A673 (cell line): ENCODE data around the gene CAMK1D. TPM values are rescaled to one million over a fixed set of nuclear protein-coding genes. Genes with fewer than 3 reads are reported as not detected.
A peak's percentile ranks its signal among the peaks of the same experiment; 100 is the strongest.

Experiments used
- BruUV-seq: library from RNA; stranded (reverse); fragments of 400-500 nt; replicated peaks from 2 replicates; lab custom pipeline; 2021; lab: Mats Ljungman, UMichigan
- CTCF ChIA-PET: fragments of 300-600 bp; sonication (Branson Sonifier 250); formaldehyde crosslinking; loops from one replicate; lab custom pipeline; 2022; ENCODE audit warnings: antibody characterized with exemption; lab: Charles Lee
- POLR2A ChIA-PET: fragments of 300-600 bp; sonication (Branson Sonifier 250); formaldehyde crosslinking; loops from one replicate; lab custom pipeline; 2022; ENCODE audit warnings: antibody characterized with exemption; ENCODE audit not compliant: low non-redundant PET; lab: Charles Lee
- DNase-seq: peaks from one replicate; pipeline ENCODE4 v3.0.0-alpha.2; 2015; ENCODE audit warnings: low spot score
- H3K27ac ChIP-seq: fragments of 200-600 bp; sonication (generic); 2 replicates; pipeline ENCODE4 v1.5.1; 2016; ENCODE audit warnings: mixed run types, low read depth, mild to moderate bottlenecking, mixed read lengths, antibody characterized with exemption, low read length; ENCODE audit not compliant: poor library complexity, severe bottlenecking
- H3K27me3 ChIP-seq: fragments of 200-600 bp; sonication (generic); replicated peaks from 2 replicates; pipeline ENCODE4 v1.6.1; 2017; ENCODE audit warnings: mixed run types, low read depth, mild to moderate bottlenecking, mixed read lengths, antibody characterized with exemption, low read length; ENCODE audit not compliant: insufficient read depth, poor library complexity
- H3K36me3 ChIP-seq: fragments of 200-600 bp; sonication (generic); 2 replicates; pipeline ENCODE4 v1.6.1; 2016; ENCODE audit warnings: mixed run types, mild to moderate bottlenecking, mixed read lengths, antibody characterized with exemption, low read length; ENCODE audit not compliant: insufficient read depth, poor library complexity, severe bottlenecking
- H3K4me1 ChIP-seq: fragments of 200-600 bp; sonication (generic); 2 replicates; pipeline ENCODE4 v1.6.1; 2017; ENCODE audit warnings: mixed run types, mild to moderate bottlenecking, mixed read lengths, antibody characterized with exemption, low read length; ENCODE audit not compliant: insufficient read depth, poor library complexity, severe bottlenecking
- H3K4me3 ChIP-seq: fragments of 200-600 bp; sonication (generic); 2 replicates; pipeline ENCODE4 v1.5.1; 2016; ENCODE audit warnings: low read depth, mixed run types, mild to moderate bottlenecking, mixed read lengths, low read length; ENCODE audit not compliant: poor library complexity, severe bottlenecking
- H3K9me3 ChIP-seq: fragments of 200-600 bp; sonication (generic); 2 replicates; pipeline ENCODE4 v1.6.1; 2016; ENCODE audit warnings: mixed run types, low read depth, mild to moderate bottlenecking, mixed read lengths, antibody characterized with exemption, low read length; ENCODE audit not compliant: poor library complexity, severe bottlenecking
- CTCF ChIP-seq: fragments of 300-800, 200-600 bp; sonication (generic); conservative IDR thresholded peaks from 2 replicates; pipeline ENCODE4 v1.5.1; 2017; ENCODE audit warnings: low read depth, mild to moderate bottlenecking, antibody characterized with exemption, low read length, moderate library complexity, mixed read lengths
- EZH2 ChIP-seq: fragments of 200-600 bp; sonication (generic); IDR thresholded peaks from 2 replicates; pipeline ENCODE4 v1.6.1; 2017; ENCODE audit warnings: borderline replicate concordance, low read depth, mild to moderate bottlenecking, mixed read lengths, antibody characterized with exemption, low read length; ENCODE audit not compliant: poor library complexity, severe bottlenecking
- intact Hi-C: fragments of 100-400 bp; cut with micrococcal nuclease; formaldehyde crosslinking; loops from one replicate; pipeline ENCODE4 v1.10.0; 2022; ENCODE audit not compliant: unreplicated experiment
- total RNA-seq: library from RNA; stranded (reverse); gene quantifications from 2 replicates; pipeline ENCODE4 v1.2.3, GENCODE V29; 2021

The CAMK1D gene
- total RNA-seq, 1 experiment from 2014 or later: 23.7 TPM

GRCh38 chr10:12823328-12823727, 474.0 kb downstream of the CAMK1D start:
- ChIA-PET POLR2A (no interaction called here), CTCF (no interaction called here)
- BruUV-seq: no TSS peak
- H3K4me1 ChIP-seq: peaks cover 13% of the 10 kb centered on the region
- H3K36me3 ChIP-seq: no peaks in the 10 kb centered on the region
- H3K27ac ChIP-seq: no peak overlapping the region
- no peak overlapping the region for H3K4me3 ChIP-seq
- intact Hi-C loops: no loop called here
- TF ChIP-seq EZH2: no peak
- TF ChIP-seq CTCF: no peak
- no peak for DNase-seq
- H3K9me3 ChIP-seq: no peaks in the 10 kb centered on the region
- H3K27me3 ChIP-seq: no peaks in the 10 kb centered on the region

- Histone ChIP-seq H3K4me3 (no peak overlapping the region), H3K4me1 (peaks cover 13% of the 10 kb centered on the region), H3K27me3 (no peaks in the 10 kb centered on the region), H3K27ac (peak overlapping the region; percentile 57), H3K9me3 (no peaks in the 10 kb centered on the region), H3K36me3 (no peaks in the 10 kb centered on the region)
- CTCF ChIA-PET: no interaction called here
- TF ChIP-seq EZH2: no peak
- no peak for TF ChIP-seq CTCF
- POLR2A ChIA-PET: no interaction called here
- no TSS peak for BruUV-seq
- intact Hi-C loops: no loop called here
- peak; percentile 37 for DNase-seq
These were observed 476.0 kb downstream of the CAMK1D start for GRCh38 chr10:12825260-12825849.

- CTCF ChIA-PET: interaction anchor here (0.6 kb wide), 1 partner anchor 10 kb away, joined by 3 read pairs; no protein-coding TSS in a partner anchor
- POLR2A ChIA-PET: no interaction called here
These were observed 477.5 kb downstream of the CAMK1D start for GRCh38 chr10:12826800-12827372.

More at GRCh38 chr10:12826800-12827372, 477.5 kb downstream of the CAMK1D start:
- Histone ChIP-seq H3K36me3 (no peaks in the 10 kb centered on the region), H3K9me3 (no peaks in the 10 kb centered on the region), H3K4me3 (no peak overlapping the region), H3K27ac (no peak overlapping the region), H3K27me3 (no peaks in the 10 kb centered on the region), H3K4me1 (peaks cover 13% of the 10 kb centered on the region)
- intact Hi-C loops: no loop called here
- TF ChIP-seq EZH2 (no peak), CTCF (no peak)
- DNase-seq: peak; percentile 25
- no TSS peak for BruUV-seq
